Keratinocyte (primary cell): ENCODE results near the gene KLC1. TPM values are rescaled to one million over a fixed set of nuclear protein-coding genes. Genes with fewer than 3 reads are reported as not detected.
A peak's percentile ranks its signal among the peaks of the same experiment; 100 is the strongest.

ENCODE experiments used
- DNase-seq: peaks from one replicate; pipeline ENCODE4 v3.0.0-alpha.2; 2011; ENCODE audit warnings: low read depth, missing footprints, low spot score
- FAIRE-seq: peaks from 2 replicates; lab custom pipeline; 2011; peaks lifted over from hg19 to GRCh38; lab: Jason Lieb, UNC
- H2AFZ ChIP-seq: 2 replicates; pipeline ENCODE4 v1.6.0; 2012; ENCODE audit warnings: low read length, control low read depth, inconsistent platforms; ENCODE audit not compliant: control insufficient read depth
- H3K27ac ChIP-seq: 2 replicates; pipeline ENCODE4 v1.5.1; 2011; ENCODE audit warnings: low read length; ENCODE audit not compliant: control insufficient read depth, insufficient read depth
- H3K27me3 ChIP-seq: 3 replicates; pipeline ENCODE4 v1.6.0; 2011; ENCODE audit warnings: low read length; ENCODE audit not compliant: control insufficient read depth, insufficient read depth; ENCODE audit errors: extremely low read depth
- H3K36me3 ChIP-seq, 2 experiments: 2 replicates in 1 of 2; 3 replicates in 1 of 2; pipeline ENCODE4 v1.5.1; 2011; ENCODE audit warnings: low read length in 2 of 2, mild to moderate bottlenecking in 1 of 2; ENCODE audit not compliant: control insufficient read depth in 2 of 2, insufficient read depth in 2 of 2; ENCODE audit errors: extremely low read depth in 1 of 2
- H3K4me1 ChIP-seq: 3 replicates; pipeline ENCODE4 v1.5.1; 2011; ENCODE audit warnings: low read length; ENCODE audit not compliant: control insufficient read depth, insufficient read depth; ENCODE audit errors: extremely low read depth
- H3K4me2 ChIP-seq: 3 replicates; pipeline ENCODE4 v1.6.0; 2011; ENCODE audit warnings: low read depth, low read length; ENCODE audit not compliant: control insufficient read depth, insufficient read depth; ENCODE audit errors: extremely low read depth
- H3K4me3 ChIP-seq, 3 experiments: fragments of 200-600 bp in 1 of 3; sonication (generic) in 1 of 3; 2 replicates in 2 of 3; 3 replicates in 1 of 3; pipeline ENCODE4 v1.5.1; 2011 to 2016; ENCODE audit warnings: low read length in 3 of 3, mild to moderate bottlenecking in 3 of 3, control low read depth in 2 of 3, inconsistent platforms in 1 of 3, low read depth in 1 of 3, mixed read lengths in 1 of 3, mixed run types in 1 of 3, moderate library complexity in 1 of 3; ENCODE audit not compliant: control insufficient read depth in 2 of 3, insufficient read depth in 2 of 3; ENCODE audit errors: extremely low read depth in 1 of 3
- H3K79me2 ChIP-seq: 2 replicates; pipeline ENCODE4 v1.6.0; 2012; ENCODE audit warnings: low read length; ENCODE audit not compliant: control insufficient read depth, insufficient read depth
- H3K9ac ChIP-seq: 3 replicates; pipeline ENCODE4 v1.6.0; 2011; ENCODE audit warnings: low read length; ENCODE audit not compliant: control insufficient read depth, insufficient read depth; ENCODE audit errors: extremely low read depth
- H3K9me1 ChIP-seq: 3 replicates; pipeline ENCODE4 v1.6.0; 2011; ENCODE audit warnings: low read length; ENCODE audit not compliant: control insufficient read depth, insufficient read depth; ENCODE audit errors: extremely low read depth
- H3K9me3 ChIP-seq: 2 replicates; pipeline ENCODE4 v1.5.1; 2012; ENCODE audit warnings: low read depth, low read length; ENCODE audit not compliant: control insufficient read depth
- H4K20me1 ChIP-seq: 3 replicates; pipeline ENCODE4 v1.6.0; 2011; ENCODE audit warnings: low read length; ENCODE audit not compliant: control insufficient read depth, insufficient read depth; ENCODE audit errors: extremely low read depth
- CTCF ChIP-seq, 3 experiments: IDR thresholded peaks in 1 of 3; conservative IDR thresholded peaks in 1 of 3; optimal IDR thresholded peaks in 1 of 3; 2 replicates in 2 of 3; 3 replicates in 1 of 3; pipeline versions ENCODE3 to v1.5.1; 2011; ENCODE audit warnings: low read length in 3 of 3, mild to moderate bottlenecking in 3 of 3, moderate library complexity in 2 of 3, control low read depth in 1 of 3, inconsistent platforms in 1 of 3; ENCODE audit not compliant: insufficient read depth in 2 of 3; ENCODE audit errors: extremely low read depth in 1 of 3
- EZH2 ChIP-seq: IDR thresholded peaks from one replicate; pipeline ENCODE4 v1.6.1; 2012; ENCODE audit warnings: inconsistent platforms, mild to moderate bottlenecking, low read length, moderate library complexity
- dilution Hi-C: fragments of 300-500 bp; cut with MboI; formaldehyde crosslinking; loops from one replicate; pipeline ENCODE4 v1.7.0; 2020; ENCODE audit warnings: low sequenced_read_pairs; ENCODE audit not compliant: extremely low pct_ligation_motif_present
- polyA plus RNA-seq, 5 experiments: library from polyadenylated mRNA; depleted of rRNA in 3 of 5; stranded (reverse) in 3 of 5; stranded (forward) in 1 of 5; unstranded in 1 of 5; fragments of >200 nt; gene quantifications; 1 replicate in 1 of 5; 2 replicates in 3 of 5; 3 replicates in 1 of 5; pipeline versions ENCODE4 v1.2.1 to v1.2.3, GENCODE V29; 2011 to 2012; ENCODE audit warnings: missing spikeins in 2 of 5, low read depth in 1 of 5, low replicate concordance in 1 of 5

The KLC1 gene
- polyA plus RNA-seq, 1 donor (not counting 4 experiments of a cell fraction or from before 2014, with no cell fraction given): 130 TPM

- H3K9ac ChIP-seq: peak overlapping the region; percentile 18
- no peak for DNase-seq
- dilution Hi-C loops: no loop called here
- no peaks in the 10 kb centered on the region for H3K27me3 ChIP-seq
- no peak for FAIRE-seq
- H3K9me1 ChIP-seq: no peaks in the 10 kb centered on the region
- H3K9me3 ChIP-seq: no peaks in the 10 kb centered on the region
- no peak overlapping the region for H2AFZ ChIP-seq
- TF ChIP-seq CTCF (optimal IDR thresholded peaks at IDR 0.05 in 1 of 3, IDR thresholded peaks at IDR 0.05 in 1 of 3, conservative IDR thresholded peaks at IDR 0.05 in 1 of 3; ENCODE audit: extremely low read depth in 1 of 3, insufficient read depth in 2 of 3, low read length in 3 of 3) (no peak), EZH2 (no peak)
- H3K27ac ChIP-seq: no peak overlapping the region
- H3K4me3 ChIP-seq: no peak overlapping the region
- peaks cover 44 to 50% of the 10 kb centered on the region in 2 experiments for H3K36me3 ChIP-seq
- no peaks in the 10 kb centered on the region for H4K20me1 ChIP-seq
- peaks cover 11% of the 10 kb centered on the region for H3K4me1 ChIP-seq
- no peak overlapping the region for H3K4me2 ChIP-seq
- H3K79me2 ChIP-seq: no peaks in the 10 kb centered on the region
Measured at GRCh38 chr14:103734081-103734888, 105.3 kb downstream of the KLC1 start.

- TF ChIP-seq CTCF (optimal IDR thresholded peaks at IDR 0.05 in 1 of 3, IDR thresholded peaks at IDR 0.05 in 1 of 3, conservative IDR thresholded peaks at IDR 0.05 in 1 of 3; ENCODE audit: extremely low read depth in 1 of 3, insufficient read depth in 2 of 3, low read length in 3 of 3) (no peak), EZH2 (no peak)
- Histone ChIP-seq H3K27me3 (no peaks in the 10 kb centered on the region), H2AFZ (no peak overlapping the region), H3K4me2 (no peak overlapping the region), H3K36me3 (peaks cover 42 to 48% of the 10 kb centered on the region in 2 experiments), H3K9me3 (no peaks in the 10 kb centered on the region), H3K9ac (no peak overlapping the region), H3K27ac (no peak overlapping the region), H3K9me1 (no peaks in the 10 kb centered on the region), H3K79me2 (no peaks in the 10 kb centered on the region), H4K20me1 (no peaks in the 10 kb centered on the region), H3K4me1 (peaks cover 11% of the 10 kb centered on the region), H3K4me3 (no peak overlapping the region)
- DNase-seq: no peak
- dilution Hi-C loops: no loop called here
- no peak for FAIRE-seq
Measured at GRCh38 chr14:103735022-103735421, 106.0 kb downstream of the KLC1 start.
